ENCODE results near the gene BMPR1B. TPM values are rescaled to one million over a fixed set of nuclear protein-coding genes. Genes with fewer than 3 reads are reported as not detected.

Gene BMPR1B
- total and polyA plus RNA-seq, 2 experiments from 2014 or later = 1.6 to 3.3 TPM

GRCh38 chr4:95186666-95187065 lies 428.9 kb downstream of the BMPR1B start:
- Histone ChIP-seq H3K79me2 (no peaks in the 10 kb centered on the region), H3K9me2 (replicated peaks; ENCODE audit: insufficient read depth) (no peaks in the 10 kb centered on the region)
- WGBS (ENCODE audit: low lambda C conversion rate, missing lambda C conversion rate) = 88% methylated on average over 8 of the region's 8 CpGs

GRCh38 chr4:95188701-95189370 lies 431.1 kb downstream of the BMPR1B start:
- Histone ChIP-seq H3K9me3 (ENCODE audit: low read depth) (no peaks in the 10 kb centered on the region), H3K4me1 (ENCODE audit: insufficient read depth) (no peaks in the 10 kb centered on the region), H3K36me3 (replicated peaks; ENCODE audit: insufficient read depth, low read depth) (no peaks in the 10 kb centered on the region), H3K27ac (no peak overlapping the region), H3K4me3 (no peak overlapping the region), H4K20me1 (ENCODE audit: insufficient read depth, poor library complexity, severe bottlenecking) (no peaks in the 10 kb centered on the region), H2AFZ (no peak overlapping the region), H3K4me2 (no peak overlapping the region), H3K9me2 (replicated peaks; ENCODE audit: insufficient read depth) (no peaks in the 10 kb centered on the region), H3K79me2 (no peaks in the 10 kb centered on the region), H3K27me3 (no peaks in the 10 kb centered on the region)
- WGBS (ENCODE audit: low lambda C conversion rate, missing lambda C conversion rate) = 85% methylated on average over 5 of the region's 5 CpGs
- DNase-seq (ENCODE audit: low spot score) = no peak
- no peak for TF ChIP-seq EZH2phosphoT487 (IDR thresholded peaks at IDR 0.05; ENCODE audit: low read depth, severe bottlenecking, unreplicated experiment)

More at GRCh38 chr4:95186666-95187065, 428.9 kb downstream of the BMPR1B start:
- TF ChIP-seq CTCF (IDR thresholded peaks at IDR 0.05; ENCODE audit: poor library complexity) (no peak), EZH2 (IDR thresholded peaks at IDR 0.05; ENCODE audit: borderline replicate concordance) (no peak), EZH2phosphoT487 (IDR thresholded peaks at IDR 0.05; ENCODE audit: low read depth, severe bottlenecking, unreplicated experiment) (no peak)
- Histone ChIP-seq H3K9me3 (ENCODE audit: low read depth) (no peaks in the 10 kb centered on the region), H2AFZ (no peak overlapping the region), H3K27ac (no peak overlapping the region), H3K4me1 (ENCODE audit: insufficient read depth) (no peaks in the 10 kb centered on the region), H3K4me2 (no peak overlapping the region), H3K27me3 (no peaks in the 10 kb centered on the region), H3K36me3 (replicated peaks; ENCODE audit: insufficient read depth, low read depth) (no peaks in the 10 kb centered on the region), H4K20me1 (ENCODE audit: insufficient read depth, poor library complexity, severe bottlenecking) (no peaks in the 10 kb centered on the region), H3K4me3 (no peak overlapping the region)
- no peak for DNase-seq (ENCODE audit: low spot score)

GRCh38 chr4:95190751-95191436 lies 433.1 kb downstream of the BMPR1B start:
- Histone ChIP-seq H3K27ac (no peak overlapping the region), H3K4me3 (no peak overlapping the region), H4K20me1 (ENCODE audit: insufficient read depth, poor library complexity, severe bottlenecking) (no peaks in the 10 kb centered on the region), H3K36me3 (replicated peaks; ENCODE audit: insufficient read depth, low read depth) (no peaks in the 10 kb centered on the region), H3K27me3 (no peaks in the 10 kb centered on the region), H2AFZ (no peak overlapping the region), H3K79me2 (no peaks in the 10 kb centered on the region), H3K9me3 (ENCODE audit: low read depth) (no peaks in the 10 kb centered on the region), H3K4me2 (no peak overlapping the region), H3K9me2 (replicated peaks; ENCODE audit: insufficient read depth) (no peaks in the 10 kb centered on the region), H3K4me1 (ENCODE audit: insufficient read depth) (no peaks in the 10 kb centered on the region)
- peak; percentile 66 for DNase-seq (ENCODE audit: low spot score)
- TF ChIP-seq EZH2 (IDR thresholded peaks at IDR 0.05; ENCODE audit: borderline replicate concordance) = no peak
- TF ChIP-seq EZH2phosphoT487 (IDR thresholded peaks at IDR 0.05; ENCODE audit: low read depth, severe bottlenecking, unreplicated experiment) = no peak
- no peak for TF ChIP-seq CTCF (IDR thresholded peaks at IDR 0.05; ENCODE audit: poor library complexity)
- 58% methylated on average over 9 of the region's 9 CpGs for WGBS (ENCODE audit: low lambda C conversion rate, missing lambda C conversion rate)

DNA sequence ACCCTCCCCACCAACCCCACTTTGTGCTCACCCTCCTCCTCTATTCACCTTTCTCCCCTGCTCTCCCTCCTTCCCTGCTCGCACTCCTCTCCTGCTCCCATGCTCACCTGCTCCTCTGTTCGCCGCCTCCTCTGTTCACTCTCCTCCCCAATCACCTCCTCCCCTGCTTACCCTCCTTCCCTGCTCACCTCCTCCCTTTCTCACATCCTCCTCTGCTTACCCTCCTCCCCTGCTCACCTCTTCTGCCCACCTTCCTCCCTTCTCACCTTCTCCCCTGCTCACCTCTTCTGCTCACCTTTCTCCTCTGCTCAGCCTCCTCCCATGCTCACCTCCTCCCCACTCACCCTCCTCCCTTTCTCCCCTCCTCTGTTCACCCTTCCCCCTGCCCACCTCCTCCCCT lies 433.8 kb downstream of the BMPR1B start:
- Histone ChIP-seq H3K27me3 (no peaks in the 10 kb centered on the region), H3K79me2 (no peaks in the 10 kb centered on the region), H3K4me1 (ENCODE audit: insufficient read depth) (no peaks in the 10 kb centered on the region), H2AFZ (no peak overlapping the region), H3K9me3 (ENCODE audit: low read depth) (no peaks in the 10 kb centered on the region), H3K4me3 (no peak overlapping the region), H3K4me2 (no peak overlapping the region), H3K9me2 (replicated peaks; ENCODE audit: insufficient read depth) (no peaks in the 10 kb centered on the region), H3K36me3 (replicated peaks; ENCODE audit: insufficient read depth, low read depth) (no peaks in the 10 kb centered on the region), H4K20me1 (ENCODE audit: insufficient read depth, poor library complexity, severe bottlenecking) (no peaks in the 10 kb centered on the region), H3K27ac (no peak overlapping the region)
- no peak for TF ChIP-seq EZH2phosphoT487 (IDR thresholded peaks at IDR 0.05; ENCODE audit: low read depth, severe bottlenecking, unreplicated experiment)
- TF ChIP-seq CTCF (IDR thresholded peaks at IDR 0.05; ENCODE audit: poor library complexity) = no peak
- no peak for TF ChIP-seq EZH2 (IDR thresholded peaks at IDR 0.05; ENCODE audit: borderline replicate concordance)
- no peak for DNase-seq (ENCODE audit: low spot score)
- WGBS (ENCODE audit: low lambda C conversion rate, missing lambda C conversion rate) = 100% methylated on average over 1 of the region's 3 CpGs

All from hepatocyte (in vitro differentiated cells).